SJSA1 (cell line): ENCODE results near the gene LRRTM4. TPM values are rescaled to one million over a fixed set of nuclear protein-coding genes. Genes with fewer than 3 reads are reported as not detected.

Experiments
- DNase-seq, 2 experiments: peaks; one replicate each; pipeline ENCODE4 v3.0.0-alpha.2; 2015 to 2020; ENCODE audit warnings: low spot score in 2 of 2, low read depth in 1 of 2
- H3K27ac ChIP-seq: fragments of 250-450 bp; sonication (Bioruptor Pico); 2 replicates; pipeline ENCODE4 v1.5.1; 2020; ENCODE audit warnings: mild to moderate bottlenecking, moderate library complexity
- H3K27me3 ChIP-seq: fragments of 250-450 bp; sonication (Bioruptor Pico); replicated peaks from 2 replicates; pipeline ENCODE4 v1.5.1; 2020; ENCODE audit warnings: mild to moderate bottlenecking, moderate library complexity
- H3K36me3 ChIP-seq: fragments of 250-450 bp; sonication (Bioruptor Pico); 2 replicates; pipeline ENCODE4 v1.5.1; 2020; ENCODE audit warnings: mild to moderate bottlenecking
- H3K4me1 ChIP-seq: fragments of 250-450 bp; sonication (Bioruptor Pico); replicated peaks from 2 replicates; pipeline ENCODE4 v1.6.1; 2021; ENCODE audit warnings: mild to moderate bottlenecking
- H3K4me3 ChIP-seq: fragments of 250-450 bp; sonication (Bioruptor Pico); 2 replicates; pipeline ENCODE4 v1.5.1; 2020; ENCODE audit warnings: mild to moderate bottlenecking
- H3K9me3 ChIP-seq: fragments of 250-450 bp; sonication (Bioruptor Pico); replicated peaks from 2 replicates; pipeline ENCODE4 v1.5.1; 2020; ENCODE audit warnings: mild to moderate bottlenecking
- total RNA-seq: library from RNA; depleted of rRNA; stranded (reverse); fragments of >200 nt; shearing (Covaris generic); gene quantifications from 2 replicates; pipeline ENCODE4 v1.2.3, GENCODE V29; 2014

The LRRTM4 gene
- total RNA-seq, 1 experiment from 2014 or later = not detected

- DNase-seq = no peak
- Histone ChIP-seq H3K4me3 (no peak overlapping the region), H3K27me3 (no peaks in the 10 kb centered on the region), H3K9me3 (no peaks in the 10 kb centered on the region; the same call in 1 of the 2 replicates), H3K36me3 (no peaks in the 10 kb centered on the region), H3K27ac (no peak overlapping the region), H3K4me1 (no peaks in the 10 kb centered on the region)
Observed at GRCh38 chr2:77434880-77435279, 87.3 kb downstream of the LRRTM4 start.

- no peaks in the 10 kb centered on the region for H3K36me3 ChIP-seq
- no peak overlapping the region for H3K27ac ChIP-seq
- no peaks in the 10 kb centered on the region for H3K27me3 ChIP-seq
- H3K9me3 ChIP-seq = no peaks in the 10 kb centered on the region; the same call in 1 of the 2 replicates
- no peaks in the 10 kb centered on the region for H3K4me1 ChIP-seq
- no peak overlapping the region for H3K4me3 ChIP-seq
- DNase-seq = no peak
Observed at GRCh38 chr2:77428946-77429345, 93.2 kb downstream of the LRRTM4 start.

- no peaks in the 10 kb centered on the region for H3K27me3 ChIP-seq
- no peak for DNase-seq
- no peaks in the 10 kb centered on the region for H3K9me3 ChIP-seq
Observed at GRCh38 chr2:77421971-77422370, 100.2 kb downstream of the LRRTM4 start.

GRCh38 chr2:77418537-77418936, 103.6 kb downstream of the LRRTM4 start:
- Histone ChIP-seq H3K27me3 (no peaks in the 10 kb centered on the region), H3K9me3 (no peaks in the 10 kb centered on the region), H3K4me3 (no peak overlapping the region), H3K4me1 (no peaks in the 10 kb centered on the region), H3K27ac (no peak overlapping the region), H3K36me3 (no peaks in the 10 kb centered on the region)
- DNase-seq = no peak

More at GRCh38 chr2:77421971-77422370, 100.2 kb downstream of the LRRTM4 start:
- no peak overlapping the region for H3K27ac ChIP-seq
- no peaks in the 10 kb centered on the region for H3K36me3 ChIP-seq
- H3K4me3 ChIP-seq = no peak overlapping the region
- no peaks in the 10 kb centered on the region for H3K4me1 ChIP-seq

- H3K4me3 ChIP-seq = no peak overlapping the region
- no peak for DNase-seq
- H3K4me1 ChIP-seq = no peaks in the 10 kb centered on the region
- no peaks in the 10 kb centered on the region for H3K9me3 ChIP-seq
- H3K27me3 ChIP-seq = no peaks in the 10 kb centered on the region
- no peaks in the 10 kb centered on the region for H3K36me3 ChIP-seq
- H3K27ac ChIP-seq = no peak overlapping the region
Observed at GRCh38 chr2:77404189-77404588, 118.0 kb downstream of the LRRTM4 start.

- no peak overlapping the region for H3K27ac ChIP-seq
- no peak overlapping the region for H3K4me3 ChIP-seq
- H3K4me1 ChIP-seq = no peaks in the 10 kb centered on the region
- no peak for DNase-seq
- no peaks in the 10 kb centered on the region for H3K9me3 ChIP-seq
- no peaks in the 10 kb centered on the region for H3K36me3 ChIP-seq
- H3K27me3 ChIP-seq = no peaks in the 10 kb centered on the region
Observed at GRCh38 chr2:77398970-77399600, 123.1 kb downstream of the LRRTM4 start.

- no peaks in the 10 kb centered on the region for H3K36me3 ChIP-seq
- DNase-seq = no peak
- H3K27ac ChIP-seq = no peak overlapping the region
- no peaks in the 10 kb centered on the region for H3K9me3 ChIP-seq
- no peak overlapping the region for H3K4me3 ChIP-seq
- no peaks in the 10 kb centered on the region for H3K27me3 ChIP-seq
- no peaks in the 10 kb centered on the region for H3K4me1 ChIP-seq
Observed at GRCh38 chr2:77397763-77398162, 124.4 kb downstream of the LRRTM4 start.

- Histone ChIP-seq H3K4me3 (no peak overlapping the region), H3K9me3 (no peaks in the 10 kb centered on the region), H3K4me1 (no peaks in the 10 kb centered on the region), H3K27me3 (no peaks in the 10 kb centered on the region), H3K36me3 (no peaks in the 10 kb centered on the region), H3K27ac (no peak overlapping the region)
- no peak for DNase-seq
Observed at GRCh38 chr2:77395011-77395410, 127.2 kb downstream of the LRRTM4 start.

- Histone ChIP-seq H3K9me3 (0 out of 2 replicates have a peak, but pooled peaks cover 3% of the 10 kb centered on the region), H3K4me1 (no peaks in the 10 kb centered on the region), H3K27ac (no peak overlapping the region), H3K4me3 (no peak overlapping the region), H3K27me3 (no peaks in the 10 kb centered on the region), H3K36me3 (no peaks in the 10 kb centered on the region)
- DNase-seq = no peak
Observed at GRCh38 chr2:77391119-77391518, 131.1 kb downstream of the LRRTM4 start.

GRCh38 chr2:77387324-77387723, 134.9 kb downstream of the LRRTM4 start:
- Histone ChIP-seq H3K27me3 (no peaks in the 10 kb centered on the region), H3K4me1 (no peaks in the 10 kb centered on the region), H3K4me3 (no peak overlapping the region), H3K36me3 (no peaks in the 10 kb centered on the region), H3K9me3 (0 out of 2 replicates have a peak, but pooled peaks cover 3% of the 10 kb centered on the region), H3K27ac (no peak overlapping the region)
- DNase-seq = no peak

- no peaks in the 10 kb centered on the region for H3K4me1 ChIP-seq
- H3K27me3 ChIP-seq = no peaks in the 10 kb centered on the region
- no peaks in the 10 kb centered on the region for H3K36me3 ChIP-seq
- no peak overlapping the region for H3K4me3 ChIP-seq
- peaks cover 11% of the 10 kb centered on the region; the same call in 1 of the 2 replicates for H3K9me3 ChIP-seq
- DNase-seq = no peak
- no peak overlapping the region for H3K27ac ChIP-seq
Observed at GRCh38 chr2:77372636-77373035, 149.5 kb downstream of the LRRTM4 start.

- Histone ChIP-seq H3K36me3 (no peaks in the 10 kb centered on the region), H3K27me3 (no peaks in the 10 kb centered on the region), H3K4me3 (no peak overlapping the region), H3K9me3 (peaks cover 11% of the 10 kb centered on the region; the same call in 1 of the 2 replicates), H3K27ac (no peak overlapping the region), H3K4me1 (no peaks in the 10 kb centered on the region)
- DNase-seq = no peak
Observed at GRCh38 chr2:77370511-77370910, 151.7 kb downstream of the LRRTM4 start.

- no peak for DNase-seq
- H3K36me3 ChIP-seq = no peaks in the 10 kb centered on the region
- no peaks in the 10 kb centered on the region for H3K4me1 ChIP-seq
- H3K27ac ChIP-seq = no peak overlapping the region
- no peak overlapping the region for H3K4me3 ChIP-seq
- no peaks in the 10 kb centered on the region for H3K9me3 ChIP-seq
- H3K27me3 ChIP-seq = no peaks in the 10 kb centered on the region
Observed at GRCh38 chr2:77363277-77363676, 158.9 kb downstream of the LRRTM4 start.

- Histone ChIP-seq H3K4me1 (no peaks in the 10 kb centered on the region), H3K27ac (no peak overlapping the region), H3K9me3 (no peaks in the 10 kb centered on the region), H3K27me3 (no peaks in the 10 kb centered on the region), H3K4me3 (no peak overlapping the region), H3K36me3 (no peaks in the 10 kb centered on the region)
- no peak for DNase-seq
Observed at GRCh38 chr2:77348821-77349220, 173.4 kb downstream of the LRRTM4 start.

GRCh38 chr2:77336013-77336412, 186.2 kb downstream of the LRRTM4 start:
- Histone ChIP-seq H3K4me1 (no peaks in the 10 kb centered on the region), H3K9me3 (peaks cover 7% of the 10 kb centered on the region), H3K36me3 (no peaks in the 10 kb centered on the region), H3K27ac (no peak overlapping the region), H3K27me3 (no peaks in the 10 kb centered on the region), H3K4me3 (no peak overlapping the region)
- no peak for DNase-seq
